Measurements from ENCODE around the gene CIAO3. TPM values are rescaled to one million over a fixed set of nuclear protein-coding genes. Genes with fewer than 3 reads are reported as not detected.
A peak's percentile ranks its signal among the peaks of the same experiment; 100 is the strongest.
"Not testable (repeated sequence)": the region's sequence is repeated elsewhere in the genome, so short reads cannot be mapped to it uniquely, and the experiment has no call there.

CIAO3 gene
- polyA plus RNA-seq, 3 donors, result 8.6 to 41.1 (median 11.8) TPM

- Mint-ChIP-seq H3K27me3 (ENCODE audit: low read depth in 3 of 3) (peaks cover 57 to 74% (median 67%) of the 10 kb centered on the region in 3 donors), H3K27ac (no peak overlapping the region), H3K4me1 (peaks cover 25% of the 10 kb centered on the region), H3K9me3 (peaks cover 6 to 32% (median 8%) of the 10 kb centered on the region in 7 donors), H3K36me3 (peaks cover 4 to 5% of the 10 kb centered on the region in 2 donors), H3K4me3 (peak overlapping the region in 1 of 2 donors; percentile 75)
- H3K4me2 ChIP-seq (replicated peaks; ENCODE audit: extremely low read depth, low read length, poor library complexity, severe bottlenecking), result no peak overlapping the region
- no peak for TF ChIP-seq CTCF (IDR thresholded peaks at IDR 0.05)
- peaks cover 33 to 45% of the 10 kb centered on the region in 2 donors for H3K4me1 ChIP-seq (ENCODE audit: control insufficient read depth in 1 of 2, insufficient read depth in 2 of 2, low read length in 2 of 2)
- WGBS (ENCODE audit: insufficient coverage), result 51% methylated on average over 20 of the region's 22 CpGs
- intact Hi-C loops (cut with micrococcal nuclease), result no loop called here
- peaks cover 4% of the 10 kb centered on the region for H4K20me1 ChIP-seq (ENCODE audit: insufficient read depth, low read length)
- no peak overlapping the region for H3K4me3 ChIP-seq (replicated peaks in 1 of 3; ENCODE audit: low read depth in 2 of 3, low read length in 3 of 3)
- H3K9ac ChIP-seq (ENCODE audit: insufficient read depth, low read length, poor library complexity, severe bottlenecking), result no peak overlapping the region
- peaks cover 20 to 53% of the 10 kb centered on the region in 2 donors for H3K27me3 ChIP-seq (ENCODE audit: control insufficient read depth in 2 of 2, insufficient read depth in 2 of 2, low read length in 2 of 2)
- no peak overlapping the region for H3K27ac ChIP-seq (ENCODE audit: low read depth in 1 of 2, low read length in 2 of 2)
- peaks cover 0 to 4% of the 10 kb centered on the region in 2 donors for H3K9me3 ChIP-seq (replicated peaks in 1 of 2; ENCODE audit: control insufficient read depth in 1 of 2, insufficient read depth in 1 of 2, low read length in 2 of 2)
- H3K36me3 ChIP-seq (replicated peaks in 1 of 2; ENCODE audit: control insufficient read depth in 1 of 2, insufficient read depth in 2 of 2, low read length in 2 of 2), result no peaks in the 10 kb centered on the region
- H2AFZ ChIP-seq (ENCODE audit: insufficient read depth, low read depth, low read length, poor library complexity, severe bottlenecking), result no peak overlapping the region
- DNase-seq, result no peak
- no peaks in the 10 kb centered on the region for H3K79me2 ChIP-seq (ENCODE audit: insufficient read depth, low read length)
Measured at GRCh38 chr16:693364-693763, 47.4 kb downstream of the CIAO3 start.

- H3K36me3 ChIP-seq (replicated peaks in 1 of 2; ENCODE audit: control insufficient read depth in 1 of 2, insufficient read depth in 2 of 2, low read length in 2 of 2), result peaks cover 0 to 2% of the 10 kb centered on the region in 2 donors
- WGBS (ENCODE audit: insufficient coverage), result no CpG with 5 or more reads among the region's 10 CpGs
- Mint-ChIP-seq H3K4me1 (peaks cover 25% of the 10 kb centered on the region), H3K9me3 (peaks cover 6 to 25% (median 8%) of the 10 kb centered on the region in 7 donors), H3K27ac (peak overlapping the region in 1 of 7 donors; percentile 62), H3K36me3 (peaks cover 7 to 8% of the 10 kb centered on the region in 2 donors), H3K4me3 (peak overlapping the region in 1 of 2 donors; percentile 94), H3K27me3 (ENCODE audit: low read depth in 3 of 3) (peaks cover 51 to 67% (median 60%) of the 10 kb centered on the region in 3 donors)
- no peak overlapping the region for H3K9ac ChIP-seq (ENCODE audit: insufficient read depth, low read length, poor library complexity, severe bottlenecking)
- peaks cover 4% of the 10 kb centered on the region for H4K20me1 ChIP-seq (ENCODE audit: insufficient read depth, low read length)
- H3K4me1 ChIP-seq (ENCODE audit: control insufficient read depth in 1 of 2, insufficient read depth in 2 of 2, low read length in 2 of 2), result peaks cover 33 to 45% of the 10 kb centered on the region in 2 donors
- H3K9me3 ChIP-seq (replicated peaks in 1 of 2; ENCODE audit: control insufficient read depth in 1 of 2, insufficient read depth in 1 of 2, low read length in 2 of 2), result peaks cover 0 to 4% of the 10 kb centered on the region in 2 donors
- no peak for DNase-seq
- intact Hi-C loops (cut with micrococcal nuclease), result no loop called here
- no peaks in the 10 kb centered on the region for H3K79me2 ChIP-seq (ENCODE audit: insufficient read depth, low read length)
- no peak for TF ChIP-seq CTCF (IDR thresholded peaks at IDR 0.05)
- no peak overlapping the region for H3K4me2 ChIP-seq (replicated peaks; ENCODE audit: extremely low read depth, low read length, poor library complexity, severe bottlenecking)
- no peak overlapping the region for H3K4me3 ChIP-seq (replicated peaks in 1 of 3; ENCODE audit: low read depth in 2 of 3, low read length in 3 of 3)
- H3K27ac ChIP-seq (ENCODE audit: low read depth in 1 of 2, low read length in 2 of 2), result no peak overlapping the region
- no peak overlapping the region for H2AFZ ChIP-seq (ENCODE audit: insufficient read depth, low read depth, low read length, poor library complexity, severe bottlenecking)
- peaks cover 20 to 53% of the 10 kb centered on the region in 2 donors for H3K27me3 ChIP-seq (ENCODE audit: control insufficient read depth in 2 of 2, insufficient read depth in 2 of 2, low read length in 2 of 2)
Measured at GRCh38 chr16:692356-693108, 48.3 kb downstream of the CIAO3 start.

- Histone ChIP-seq H3K36me3 (replicated peaks in 1 of 2; ENCODE audit: control insufficient read depth in 1 of 2, insufficient read depth in 2 of 2, low read length in 2 of 2) (peaks cover 0 to 11% of the 10 kb centered on the region in 2 donors), H3K4me1 (ENCODE audit: control insufficient read depth in 1 of 2, insufficient read depth in 2 of 2, low read length in 2 of 2) (peaks cover 33 to 45% of the 10 kb centered on the region in 2 donors), H3K27me3 (ENCODE audit: control insufficient read depth in 2 of 2, insufficient read depth in 2 of 2, low read length in 2 of 2) (peaks cover 20 to 47% of the 10 kb centered on the region in 2 donors)
- H3K4me3 Mint-ChIP-seq, result peak overlapping the region; percentile 43 to 94
- H3K9ac ChIP-seq (ENCODE audit: insufficient read depth, low read length, poor library complexity, severe bottlenecking); H2AFZ ChIP-seq (ENCODE audit: insufficient read depth, low read depth, low read length, poor library complexity, severe bottlenecking); H3K79me2 ChIP-seq (ENCODE audit: insufficient read depth, low read length); H3K4me3 ChIP-seq (replicated peaks in 1 of 3; ENCODE audit: low read depth in 2 of 3, low read length in 3 of 3); H4K20me1 ChIP-seq (ENCODE audit: insufficient read depth, low read length); DNase-seq; H3K27ac ChIP-seq (ENCODE audit: low read depth in 1 of 2, low read length in 2 of 2); H3K9me3 ChIP-seq (replicated peaks in 1 of 2; ENCODE audit: control insufficient read depth in 1 of 2, insufficient read depth in 1 of 2, low read length in 2 of 2); intact Hi-C loops (cut with micrococcal nuclease); H3K4me2 ChIP-seq (replicated peaks; ENCODE audit: extremely low read depth, low read length, poor library complexity, severe bottlenecking): not testable (repeated sequence)
- H3K4me1 Mint-ChIP-seq, result peaks cover 25% of the 10 kb centered on the region
- H3K9me3 Mint-ChIP-seq, result peaks cover 3 to 15% (median 7%) of the 10 kb centered on the region in 7 donors
- WGBS (ENCODE audit: insufficient coverage), result 92% methylated on average over 12 of the region's 16 CpGs
- H3K27ac Mint-ChIP-seq, result peak overlapping the region in 1 of 7 donors; percentile 70
- peaks cover 13 to 19% of the 10 kb centered on the region in 2 donors for H3K36me3 Mint-ChIP-seq
- peaks cover 44 to 54% (median 49%) of the 10 kb centered on the region in 3 donors for H3K27me3 Mint-ChIP-seq (ENCODE audit: low read depth in 3 of 3)
Measured at GRCh38 chr16:691242-691641, 49.6 kb downstream of the CIAO3 start.

All from CD14-positive monocyte (primary cell).